K562 treated with DMSO at 1 percent for 4 hours (cell line): ENCODE data around the gene KRTAP9-9. TPM values are rescaled to one million over a fixed set of nuclear protein-coding genes. Genes with fewer than 3 reads are reported as not detected.

Source experiments
- total RNA-seq: library from RNA; unstranded; fragments of 300-600 nt; gene quantifications from 2 replicates; pipeline ENCODE4 v1.2.3, GENCODE V29; 2022; ENCODE audit not compliant: insufficient read depth

KRTAP9-9 gene
- not detected in 2 replicates for total RNA-seq

DNA sequence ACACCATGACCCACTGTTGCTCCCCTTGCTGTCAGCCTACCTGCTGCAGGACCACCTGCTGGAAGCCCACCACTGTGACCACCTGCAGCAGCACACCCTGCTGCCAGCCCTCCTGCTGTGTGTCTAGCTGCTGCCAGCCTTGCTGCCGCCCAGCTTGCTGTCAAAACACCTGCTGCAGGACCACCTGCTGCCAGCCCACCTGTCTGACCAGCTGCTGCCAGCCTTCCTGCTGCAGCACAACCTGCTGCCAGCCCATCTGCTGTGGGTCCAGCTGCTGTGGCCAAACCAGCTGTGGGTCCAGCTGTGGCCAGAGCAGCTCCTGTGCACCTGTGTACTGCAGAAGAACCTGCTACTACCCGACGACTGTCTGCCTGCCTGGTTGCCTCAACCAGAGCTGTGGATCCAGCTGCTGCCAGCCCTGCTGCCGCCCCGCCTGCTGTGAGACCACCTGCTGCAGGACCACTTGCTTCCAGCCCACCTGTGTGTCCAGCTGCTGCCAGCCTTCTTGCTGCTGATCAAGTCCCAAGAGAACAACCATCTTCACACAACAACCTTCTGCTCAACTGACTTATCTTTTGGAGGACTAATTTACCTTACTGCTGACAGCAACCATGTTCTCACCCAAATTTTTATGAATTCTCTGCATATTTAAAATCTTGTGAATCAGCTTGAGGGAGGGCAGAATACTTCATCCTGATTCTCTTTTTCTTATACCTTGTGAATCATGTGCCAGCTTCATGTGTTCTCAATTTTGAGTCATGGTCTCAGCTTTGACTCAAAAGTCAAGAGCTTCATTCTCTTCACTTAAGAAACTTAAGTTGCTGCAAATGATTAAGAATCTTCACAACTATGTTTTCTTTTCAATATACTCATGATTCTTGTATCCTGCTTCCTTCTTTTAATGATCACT lies at the start of gene KRTAP9-9:
Gene KRTAP9-9, plus strand, starts transcription at position 4 of the 910 bp plus-strand sequence.

GRCh38 chr17:41226598-41227095 lies 28.5 kb upstream of the KRTAP9-9 start, which contains the start of gene KRTAP9-2:
KRTAP9-2 (plus strand) TSS chr17:41226648; CDS start chr17:41226655, 7 bp downstream.

GRCh38 chr17:41232399-41233105 lies 22.6 kb upstream of the KRTAP9-9 start, which contains the start of gene KRTAP9-3:
KRTAP9-3 (plus strand) TSS chr17:41232449; CDS start chr17:41232502, 53 bp downstream.

GRCh38 chr17:41237949-41238437 lies 17.2 kb upstream of the KRTAP9-9 start, which contains the start of gene KRTAP9-8:
KRTAP9-8 (plus strand) TSS chr17:41237999; CDS start chr17:41238052, 53 bp downstream.

DNA sequence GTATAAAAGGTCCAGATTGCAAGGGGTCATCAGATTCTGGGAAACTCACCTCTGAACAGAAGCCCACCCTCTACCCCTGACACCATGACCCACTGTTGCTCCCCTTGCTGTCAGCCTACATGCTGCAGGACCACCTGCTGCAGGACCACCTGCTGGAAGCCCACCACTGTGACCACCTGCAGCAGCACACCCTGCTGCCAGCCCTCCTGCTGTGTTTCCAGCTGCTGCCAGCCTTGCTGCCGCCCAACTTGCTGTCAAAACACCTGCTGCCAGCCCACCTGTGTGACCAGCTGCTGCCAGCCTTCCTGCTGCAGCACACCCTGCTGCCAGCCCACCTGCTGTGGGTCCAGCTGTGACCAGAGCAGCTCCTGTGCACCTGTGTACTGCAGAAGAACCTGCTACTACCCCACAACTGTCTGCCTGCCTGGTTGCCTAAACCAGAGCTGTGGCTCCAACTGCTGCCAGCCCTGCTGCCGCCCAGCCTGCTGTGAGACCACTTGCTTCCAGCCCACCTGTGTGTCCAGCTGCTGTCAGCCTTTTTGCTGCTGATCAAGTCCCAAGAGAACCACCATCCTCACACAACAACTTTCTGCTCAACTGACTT lies 5.4 kb upstream of the KRTAP9-9 start, which contains the start of gene KRTAP9-4:
Gene KRTAP9-4, plus strand, starts transcription at position 51 of the 604 bp plus-strand sequence. Its CDS starts 34 bp downstream, at position 85.

GRCh38 chr17:41265078-41265477 lies 9.9 kb downstream of the KRTAP9-9 start, which contains the start of gene KRTAP9-6:
KRTAP9-6 (plus strand) TSS chr17:41265378; CDS start chr17:41265378, 0 bp downstream.

DNA sequence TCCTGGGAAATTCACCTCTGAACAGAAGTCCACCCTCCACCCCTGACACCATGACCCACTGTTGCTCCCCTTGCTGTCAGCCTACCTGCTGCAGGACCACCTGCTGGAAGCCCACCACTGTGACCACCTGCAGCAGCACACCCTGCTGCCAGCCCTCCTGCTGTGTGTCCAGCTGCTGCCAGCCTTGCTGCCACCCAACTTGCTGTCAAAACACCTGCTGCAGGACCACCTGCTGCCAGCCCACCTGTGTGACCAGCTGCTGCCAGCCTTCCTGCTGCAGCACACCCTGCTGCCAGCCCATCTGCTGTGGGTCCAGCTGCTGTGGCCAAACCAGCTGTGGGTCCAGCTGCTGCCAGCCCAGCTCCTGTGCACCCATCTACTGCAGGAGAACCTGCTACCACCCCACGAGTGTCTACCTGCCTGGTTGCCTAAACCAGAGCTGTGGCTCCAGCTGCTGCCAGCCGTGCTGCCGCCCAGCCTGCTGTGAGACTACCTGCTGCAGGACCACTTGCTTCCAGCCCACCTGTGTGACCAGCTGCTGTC lies 20.5 kb downstream of the KRTAP9-9 start, which contains the start of gene KRTAP9-7:
Gene KRTAP9-7, plus strand, starts transcription at position 51 of the 543 bp plus-strand sequence. Its CDS starts 0 bp downstream, at position 51.

DNA sequence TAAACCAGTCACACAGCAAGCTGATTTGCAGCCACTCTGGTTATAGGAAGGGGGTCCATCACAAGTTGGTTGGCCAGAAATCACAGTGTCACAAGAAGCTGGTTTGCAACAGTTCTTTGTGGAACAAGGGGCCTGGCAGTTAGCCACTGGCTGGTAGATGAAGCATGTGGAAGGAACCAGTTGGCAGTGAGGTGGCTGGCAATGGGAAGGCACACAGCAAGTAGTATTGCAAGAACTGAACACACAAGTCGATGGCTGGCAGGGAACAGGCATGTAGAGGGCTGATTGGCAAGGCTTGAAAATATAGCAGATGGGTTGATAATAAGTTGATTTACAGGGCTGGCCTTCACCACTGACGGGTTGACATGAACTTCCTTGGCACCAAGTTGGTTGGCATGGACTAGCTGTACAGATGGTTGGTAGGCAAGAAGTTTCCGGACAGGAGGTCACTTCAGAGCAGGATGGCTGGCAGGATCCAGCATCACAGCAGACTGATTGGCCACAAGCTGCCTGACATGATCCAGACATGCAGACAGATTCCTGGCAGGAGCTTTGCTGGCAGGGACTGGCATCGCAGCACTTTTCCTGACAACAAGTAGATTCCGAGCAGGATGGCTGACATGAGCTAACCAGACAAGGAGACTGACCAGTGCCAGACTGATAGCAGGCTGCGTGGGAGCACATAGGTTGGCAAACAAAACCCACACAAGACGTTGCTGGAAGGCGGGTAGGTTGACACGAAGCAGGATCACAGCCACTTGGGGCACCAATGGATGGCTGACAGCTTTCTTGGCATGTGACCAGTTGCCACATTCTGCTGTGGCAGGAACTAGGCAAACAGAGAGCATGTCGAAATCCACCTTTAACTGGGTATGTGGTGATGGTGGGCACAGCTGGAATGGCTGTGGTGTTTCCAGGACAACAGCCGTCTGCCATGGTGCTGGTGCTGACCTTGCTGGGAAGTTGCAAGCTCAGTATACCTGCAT lies 47.0 kb downstream of the KRTAP9-9 start, which contains the start of gene KRTAP29-1:
Gene KRTAP29-1, minus strand, starts transcription at position 936 of the 986 bp plus-strand sequence. Its CDS starts 0 bp downstream, at position 936.

Other genes starting within 250 kb of the KRTAP9-9 start
- not detected in 2 replicates for gene KRTAP3-1, start 246.3 kb upstream of the KRTAP9-9 start, total RNA-seq
- not detected in 2 replicates for gene KRTAP1-5, start 228.2 kb upstream of the KRTAP9-9 start, total RNA-seq
- gene KRTAP1-4, start 225.2 kb upstream of the KRTAP9-9 start, total RNA-seq, result not detected in 2 replicates
- not detected in 2 replicates for gene KRTAP1-3, start 220.5 kb upstream of the KRTAP9-9 start, total RNA-seq
- not detected in 2 replicates for gene KRTAP1-1, start 213.9 kb upstream of the KRTAP9-9 start, total RNA-seq
- gene KRTAP2-1, start 208.1 kb upstream of the KRTAP9-9 start, total RNA-seq, result not detected in 2 replicates
- not detected in 2 replicates for gene KRTAP2-2, start 200.2 kb upstream of the KRTAP9-9 start, total RNA-seq
- gene KRTAP2-3, start 195.3 kb upstream of the KRTAP9-9 start, total RNA-seq, result not detected in 2 replicates
- gene KRTAP2-4, start 189.5 kb upstream of the KRTAP9-9 start, total RNA-seq, result not detected in 2 replicates
- not detected in 2 replicates for gene KRTAP4-7, start 171.2 kb upstream of the KRTAP9-9 start, total RNA-seq
- not detected in 2 replicates for gene KRTAP4-8, start 157.2 kb upstream of the KRTAP9-9 start, total RNA-seq
- gene KRTAP4-16, start 153.2 kb upstream of the KRTAP9-9 start, total RNA-seq, result not detected in 2 replicates
- gene KRTAP4-9, start 150.0 kb upstream of the KRTAP9-9 start, total RNA-seq, result not detected in 2 replicates
- not detected in 2 replicates for gene KRTAP4-11, start 137.0 kb upstream of the KRTAP9-9 start, total RNA-seq
- gene KRTAP4-12, start 131.2 kb upstream of the KRTAP9-9 start, total RNA-seq, result not detected in 2 replicates
- not detected in 2 replicates for gene KRTAP4-6, start 114.8 kb upstream of the KRTAP9-9 start, total RNA-seq
- gene KRTAP4-5, start 105.6 kb upstream of the KRTAP9-9 start, total RNA-seq, result not detected in 2 replicates
- not detected in 2 replicates for gene KRTAP4-4, start 94.6 kb upstream of the KRTAP9-9 start, total RNA-seq
- gene KRTAP4-3, start 87.2 kb upstream of the KRTAP9-9 start, total RNA-seq, result not detected in 2 replicates
- gene KRTAP4-2, start 77.2 kb upstream of the KRTAP9-9 start, total RNA-seq, result not detected in 2 replicates
- gene KRTAP4-1, start 70.5 kb upstream of the KRTAP9-9 start, total RNA-seq, result not detected in 2 replicates
- gene KRTAP9-1, start 65.5 kb upstream of the KRTAP9-9 start, total RNA-seq, result not detected in 2 replicates
- gene KRTAP9-2, start 28.7 kb upstream of the KRTAP9-9 start, total RNA-seq, result not detected in 2 replicates
- not detected in 2 replicates for gene KRTAP9-3, start 22.9 kb upstream of the KRTAP9-9 start, total RNA-seq
- gene KRTAP9-8, start 17.4 kb upstream of the KRTAP9-9 start, total RNA-seq, result not detected in 2 replicates
- not detected in 2 replicates for gene KRTAP9-4, start 5.7 kb upstream of the KRTAP9-9 start, total RNA-seq
- not detected in 2 replicates for gene KRTAP9-6, start 10.0 kb downstream of the KRTAP9-9 start, total RNA-seq
- not detected in 2 replicates for gene KRTAP9-7, start 20.3 kb downstream of the KRTAP9-9 start, total RNA-seq
- not detected in 2 replicates for gene KRTAP29-1, start 47.5 kb downstream of the KRTAP9-9 start, total RNA-seq
- gene KRTAP16-1, start 53.9 kb downstream of the KRTAP9-9 start, total RNA-seq, result not detected in 2 replicates
- not detected in 2 replicates for gene KRTAP17-1, start 60.3 kb downstream of the KRTAP9-9 start, total RNA-seq
- not detected in 2 replicates for gene KRT33A, start 95.4 kb downstream of the KRTAP9-9 start, total RNA-seq
- gene KRT33B, start 114.4 kb downstream of the KRTAP9-9 start, total RNA-seq, result not detected in 2 replicates
- gene KRT34, start 126.9 kb downstream of the KRTAP9-9 start, total RNA-seq, result not detected in 2 replicates
- gene KRT31, start 142.2 kb downstream of the KRTAP9-9 start, total RNA-seq, result not detected in 2 replicates
- gene KRT37, start 169.2 kb downstream of the KRTAP9-9 start, total RNA-seq, result not detected in 2 replicates
- not detected in 2 replicates for gene KRT38, start 185.6 kb downstream of the KRTAP9-9 start, total RNA-seq
- not detected in 2 replicates for gene KRT32, start 212.0 kb downstream of the KRTAP9-9 start, total RNA-seq
- not detected in 2 replicates for gene KRT35, start 225.8 kb downstream of the KRTAP9-9 start, total RNA-seq
- not detected in 2 replicates for gene KRT36, start 234.5 kb downstream of the KRTAP9-9 start, total RNA-seq